HepG2 (cell line): ENCODE results near the gene CCT5. TPM values are rescaled to one million over a fixed set of nuclear protein-coding genes. Genes with fewer than 3 reads are reported as not detected.

Experiments used
- FOSL1 ChIP-seq: sonication (generic); formaldehyde crosslinking; IDR thresholded peaks from 2 replicates; pipeline ENCODE4 v1.9.0; 2021; ENCODE audit warnings: missing genetic modification reagents, borderline replicate concordance
- MED13 ChIP-seq: sonication (generic); formaldehyde crosslinking; IDR thresholded peaks from 2 replicates; pipeline ENCODE4 v1.5.0; 2020; ENCODE audit warnings: missing genetic modification reagents
- SALL1 ChIP-seq: sonication (generic); formaldehyde crosslinking; IDR thresholded peaks from 2 replicates; pipeline ENCODE4 v1.8.0; 2022; ENCODE audit warnings: mild to moderate bottlenecking, missing genetic modification reagents
- SATB2 ChIP-seq: sonication (generic); formaldehyde crosslinking; IDR thresholded peaks from 2 replicates; pipeline ENCODE4 v1.5.0; 2020; ENCODE audit warnings: missing genetic modification reagents
- STAG1 ChIP-seq: sonication (generic); formaldehyde crosslinking; IDR thresholded peaks from 2 replicates; pipeline ENCODE4 v1.4.0; 2020; ENCODE audit warnings: missing genetic modification reagents
- XRCC5 ChIP-seq: fragments of 200-400 bp; formaldehyde crosslinking; optimal IDR thresholded peaks from 2 replicates; pipeline ENCODE3; 2017; ENCODE audit warnings: mild to moderate bottlenecking, low read length
- YEATS2 ChIP-seq: sonication (generic); formaldehyde crosslinking; IDR thresholded peaks from 2 replicates; pipeline ENCODE4 v1.4.0; 2020; ENCODE audit warnings: missing genetic modification reagents, borderline replicate concordance
- ZNF101 ChIP-seq: sonication (generic); formaldehyde crosslinking; IDR thresholded peaks from 2 replicates; pipeline ENCODE4 v1.4.0; 2020; ENCODE audit warnings: mild to moderate bottlenecking, low read depth, missing genetic modification reagents, borderline replicate concordance
- ZNF256 ChIP-seq: sonication (generic); formaldehyde crosslinking; conservative IDR thresholded peaks from 2 replicates; pipeline ENCODE4 v1.4.0; 2020; ENCODE audit warnings: missing genetic modification reagents
- ZNF34 ChIP-seq: sonication (generic); formaldehyde crosslinking; IDR thresholded peaks from 2 replicates; pipeline ENCODE4 v1.4.0; 2020; ENCODE audit warnings: mild to moderate bottlenecking, missing genetic modification reagents, borderline replicate concordance
- ZNF510 ChIP-seq: sonication (generic); formaldehyde crosslinking; IDR thresholded peaks from 2 replicates; pipeline ENCODE4 v1.4.0; 2020; ENCODE audit warnings: low read depth, mild to moderate bottlenecking, missing genetic modification reagents
- ZNF546 ChIP-seq: sonication (generic); formaldehyde crosslinking; conservative IDR thresholded peaks from 2 replicates; pipeline ENCODE4 v1.8.1; 2023; ENCODE audit warnings: mild to moderate bottlenecking, missing genetic modification reagents
- ZNF556 ChIP-seq: sonication (generic); formaldehyde crosslinking; IDR thresholded peaks from 2 replicates; pipeline ENCODE4 v1.4.0; 2020; ENCODE audit warnings: mild to moderate bottlenecking, missing genetic modification reagents, borderline replicate concordance
- ZNF577 ChIP-seq: sonication (generic); formaldehyde crosslinking; IDR thresholded peaks from 2 replicates; pipeline ENCODE4 v1.4.0; 2020; ENCODE audit warnings: mild to moderate bottlenecking, low read depth, missing genetic modification reagents, borderline replicate concordance
- ZSCAN22 ChIP-seq: sonication (generic); formaldehyde crosslinking; IDR thresholded peaks from 2 replicates; pipeline ENCODE4 v1.4.0; 2020; ENCODE audit warnings: mild to moderate bottlenecking, missing genetic modification reagents
- polyA plus RNA-seq, 8 experiments: library from polyadenylated mRNA; depleted of rRNA in 3 of 8; stranded (reverse) in 7 of 8; unstranded in 1 of 8; fragments of >200 nt; fragmentation: Illumina TruSeq in 4 of 8; extraction: Trizol in 4 of 8; gene quantifications; 2 replicates each; pipeline versions ENCODE4 v1.2.1 to v1.2.3, GENCODE V29; 2011 to 2016; ENCODE audit warnings: low read depth in 4 of 8, missing spikeins in 1 of 8, mixed read lengths in 1 of 8; ENCODE audit not compliant: insufficient read depth in 1 of 8
- total RNA-seq, 5 experiments: library from RNA; depleted of rRNA; stranded (reverse); fragments of >200 nt; fragmentation: Illumina TruSeq; extraction: Trizol; gene quantifications; 2 replicates each; pipeline ENCODE4 v1.2.3, GENCODE V29; 2016; ENCODE audit warnings: low read depth in 1 of 5
- TF ChIP-seq, protein P1 (sequence below): IDR thresholded peaks from 2 replicates; pipeline ENCODE4 v1.6.1; 2016; ENCODE audit warnings: low read depth
- TF ChIP-seq, protein P2 (sequence below): sonication (generic); formaldehyde crosslinking; IDR thresholded peaks from 2 replicates; pipeline ENCODE4 v1.5.0; 2020; ENCODE audit warnings: mild to moderate bottlenecking, low read depth, missing genetic modification reagents, borderline replicate concordance
- TF ChIP-seq, protein P3 (sequence below): sonication (generic); formaldehyde crosslinking; IDR thresholded peaks from 2 replicates; pipeline ENCODE4 v1.8.0; 2023; ENCODE audit warnings: mild to moderate bottlenecking, missing genetic modification reagents
- TF ChIP-seq, protein P4 (sequence below): sonication (generic); formaldehyde crosslinking; IDR thresholded peaks from 2 replicates; pipeline ENCODE4; 2020; ENCODE audit warnings: missing genetic modification reagents, mild to moderate bottlenecking, borderline replicate concordance
- TF ChIP-seq, protein P5 (sequence below): sonication (generic); formaldehyde crosslinking; IDR thresholded peaks from 2 replicates; pipeline ENCODE4 v1.5.1; 2020; ENCODE audit warnings: missing genetic modification reagents, mild to moderate bottlenecking, borderline replicate concordance

Gene CCT5
- total and polyA plus RNA-seq, 2 of the 13 experiments (the other 11 are each of a cell fraction or from before 2014, with no cell fraction given), result 319 to 708 TPM

DNA sequence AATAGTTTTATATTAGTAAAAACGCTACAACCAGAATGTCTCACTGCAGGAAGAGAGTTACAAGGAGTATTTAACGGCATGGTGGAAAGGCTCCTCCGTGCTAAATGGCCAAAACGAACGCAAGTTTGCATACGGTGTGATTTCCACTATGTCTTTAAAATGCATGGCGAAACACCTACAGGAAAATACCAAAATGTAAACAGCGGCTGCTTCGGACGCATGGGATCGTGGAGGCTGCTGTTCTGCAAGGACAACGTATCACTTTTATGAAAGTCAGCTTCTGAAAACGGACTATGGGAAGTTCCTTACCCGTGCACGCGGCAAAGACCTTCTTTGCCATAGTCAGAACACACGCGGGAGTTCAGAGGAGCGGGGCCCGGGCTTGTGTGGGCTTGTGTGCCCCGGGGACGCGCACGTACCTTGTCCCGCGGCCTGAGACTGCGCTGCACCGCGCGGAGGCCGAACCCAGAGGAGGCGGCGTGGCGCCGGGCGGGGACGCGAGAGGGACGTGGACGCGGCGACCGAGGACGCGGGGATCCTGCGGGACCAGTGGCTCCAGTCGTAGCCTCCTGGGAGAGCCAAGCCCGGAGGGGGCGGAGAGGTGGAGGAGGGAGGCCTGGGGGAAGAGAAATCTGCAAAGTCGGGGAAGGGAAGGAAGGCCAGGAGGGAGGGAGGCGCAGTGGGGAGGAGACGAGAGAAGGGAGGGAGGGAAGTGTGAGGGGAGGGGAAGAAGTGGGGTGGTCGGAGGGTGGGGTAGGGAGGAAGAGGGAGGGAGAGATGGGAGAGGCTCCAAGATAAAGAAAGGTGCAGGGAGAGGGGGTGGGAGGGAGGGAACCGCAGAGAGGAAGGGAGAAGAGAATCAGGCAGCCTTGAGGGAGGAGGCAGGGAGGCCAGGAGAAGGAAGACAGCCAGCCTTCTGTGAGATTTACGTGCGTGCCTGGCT is 57.4 kb downstream of the CCT5 start, which contains the start of gene CMBL (continued):
- TF ChIP-seq MED13 (CRISPR knock-in tag) (no peak), ZNF577 (no peak), SALL1 (CRISPR knock-in tag) (peak; percentile 82), XRCC5 (no peak), SATB2 (no peak), ZSCAN22 (CRISPR knock-in tag) (no peak), ZNF34 (CRISPR knock-in tag) (peak; percentile 31; the same call in 1 of the 2 replicates), ZNF510 (CRISPR knock-in tag) (no peak), FOSL1 (CRISPR knock-in tag) (no peak), ZNF556 (CRISPR knock-in tag) (0 out of 2 replicates have a peak, but pooled peaks have one; percentile 32), YEATS2 (CRISPR knock-in tag) (peak; percentile 65), ZNF101 (CRISPR knock-in tag) (no peak), ZNF256 (CRISPR knock-in tag) (no peak), ZNF546 (CRISPR knock-in tag) (no peak), STAG1 (CRISPR knock-in tag) (no peak)
- TF ChIP-seq, protein P1, sequence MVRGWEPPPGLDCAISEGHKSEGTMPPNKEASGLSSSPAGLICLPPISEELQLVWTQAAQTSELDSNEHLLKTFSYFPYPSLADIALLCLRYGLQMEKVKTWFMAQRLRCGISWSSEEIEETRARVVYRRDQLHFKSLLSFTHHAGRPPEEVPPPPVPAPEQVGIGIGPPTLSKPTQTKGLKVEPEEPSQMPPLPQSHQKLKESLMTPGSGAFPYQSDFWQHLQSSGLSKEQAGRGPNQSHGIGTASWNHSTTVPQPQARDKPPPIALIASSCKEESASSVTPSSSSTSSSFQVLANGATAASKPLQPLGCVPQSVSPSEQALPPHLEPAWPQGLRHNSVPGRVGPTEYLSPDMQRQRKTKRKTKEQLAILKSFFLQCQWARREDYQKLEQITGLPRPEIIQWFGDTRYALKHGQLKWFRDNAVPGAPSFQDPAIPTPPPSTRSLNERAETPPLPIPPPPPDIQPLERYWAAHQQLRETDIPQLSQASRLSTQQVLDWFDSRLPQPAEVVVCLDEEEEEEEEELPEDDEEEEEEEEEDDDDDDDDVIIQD (CRISPR knock-in tag), result no peak
- TF ChIP-seq, protein P2, sequence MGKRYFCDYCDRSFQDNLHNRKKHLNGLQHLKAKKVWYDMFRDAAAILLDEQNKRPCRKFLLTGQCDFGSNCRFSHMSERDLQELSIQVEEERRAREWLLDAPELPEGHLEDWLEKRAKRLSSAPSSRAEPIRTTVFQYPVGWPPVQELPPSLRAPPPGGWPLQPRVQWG (CRISPR knock-in tag), result no peak
- TF ChIP-seq, protein P3, sequence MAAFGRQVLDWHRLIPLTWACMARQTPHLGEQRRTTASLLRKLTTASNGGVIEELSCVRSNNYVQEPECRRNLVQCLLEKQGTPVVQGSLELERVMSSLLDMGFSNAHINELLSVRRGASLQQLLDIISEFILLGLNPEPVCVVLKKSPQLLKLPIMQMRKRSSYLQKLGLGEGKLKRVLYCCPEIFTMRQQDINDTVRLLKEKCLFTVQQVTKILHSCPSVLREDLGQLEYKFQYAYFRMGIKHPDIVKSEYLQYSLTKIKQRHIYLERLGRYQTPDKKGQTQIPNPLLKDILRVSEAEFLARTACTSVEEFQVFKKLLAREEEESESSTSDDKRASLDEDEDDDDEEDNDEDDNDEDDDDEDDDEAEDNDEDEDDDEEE, result no peak
- TF ChIP-seq, protein P4, sequence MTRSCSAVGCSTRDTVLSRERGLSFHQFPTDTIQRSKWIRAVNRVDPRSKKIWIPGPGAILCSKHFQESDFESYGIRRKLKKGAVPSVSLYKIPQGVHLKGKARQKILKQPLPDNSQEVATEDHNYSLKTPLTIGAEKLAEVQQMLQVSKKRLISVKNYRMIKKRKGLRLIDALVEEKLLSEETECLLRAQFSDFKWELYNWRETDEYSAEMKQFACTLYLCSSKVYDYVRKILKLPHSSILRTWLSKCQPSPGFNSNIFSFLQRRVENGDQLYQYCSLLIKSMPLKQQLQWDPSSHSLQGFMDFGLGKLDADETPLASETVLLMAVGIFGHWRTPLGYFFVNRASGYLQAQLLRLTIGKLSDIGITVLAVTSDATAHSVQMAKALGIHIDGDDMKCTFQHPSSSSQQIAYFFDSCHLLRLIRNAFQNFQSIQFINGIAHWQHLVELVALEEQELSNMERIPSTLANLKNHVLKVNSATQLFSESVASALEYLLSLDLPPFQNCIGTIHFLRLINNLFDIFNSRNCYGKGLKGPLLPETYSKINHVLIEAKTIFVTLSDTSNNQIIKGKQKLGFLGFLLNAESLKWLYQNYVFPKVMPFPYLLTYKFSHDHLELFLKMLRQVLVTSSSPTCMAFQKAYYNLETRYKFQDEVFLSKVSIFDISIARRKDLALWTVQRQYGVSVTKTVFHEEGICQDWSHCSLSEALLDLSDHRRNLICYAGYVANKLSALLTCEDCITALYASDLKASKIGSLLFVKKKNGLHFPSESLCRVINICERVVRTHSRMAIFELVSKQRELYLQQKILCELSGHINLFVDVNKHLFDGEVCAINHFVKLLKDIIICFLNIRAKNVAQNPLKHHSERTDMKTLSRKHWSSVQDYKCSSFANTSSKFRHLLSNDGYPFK (CRISPR knock-in tag), result 0 out of 2 replicates have a peak, but pooled peaks have one; percentile 47
- TF ChIP-seq, protein P5, sequence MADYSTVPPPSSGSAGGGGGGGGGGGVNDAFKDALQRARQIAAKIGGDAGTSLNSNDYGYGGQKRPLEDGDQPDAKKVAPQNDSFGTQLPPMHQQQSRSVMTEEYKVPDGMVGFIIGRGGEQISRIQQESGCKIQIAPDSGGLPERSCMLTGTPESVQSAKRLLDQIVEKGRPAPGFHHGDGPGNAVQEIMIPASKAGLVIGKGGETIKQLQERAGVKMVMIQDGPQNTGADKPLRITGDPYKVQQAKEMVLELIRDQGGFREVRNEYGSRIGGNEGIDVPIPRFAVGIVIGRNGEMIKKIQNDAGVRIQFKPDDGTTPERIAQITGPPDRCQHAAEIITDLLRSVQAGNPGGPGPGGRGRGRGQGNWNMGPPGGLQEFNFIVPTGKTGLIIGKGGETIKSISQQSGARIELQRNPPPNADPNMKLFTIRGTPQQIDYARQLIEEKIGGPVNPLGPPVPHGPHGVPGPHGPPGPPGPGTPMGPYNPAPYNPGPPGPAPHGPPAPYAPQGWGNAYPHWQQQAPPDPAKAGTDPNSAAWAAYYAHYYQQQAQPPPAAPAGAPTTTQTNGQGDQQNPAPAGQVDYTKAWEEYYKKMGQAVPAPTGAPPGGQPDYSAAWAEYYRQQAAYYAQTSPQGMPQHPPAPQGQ (CRISPR knock-in tag), result no peak
